H1 (cell line): Measurements from ENCODE around the gene CCR9. TPM values are rescaled to one million over a fixed set of nuclear protein-coding genes. Genes with fewer than 3 reads are reported as not detected.

ENCODE experiments used
- CTCF ChIA-PET: fragments of 300-600 bp; sonication (Branson Sonifier 250); formaldehyde crosslinking; loops from one replicate; lab custom pipeline; 2021; ENCODE audit not compliant: partially characterized antibody; lab: Charles Lee
- POLR2A ChIA-PET: fragments of 300-600 bp; sonication (Branson Sonifier 250); formaldehyde crosslinking; loops from one replicate; lab custom pipeline; 2021; ENCODE audit warnings: inconsistent platforms; ENCODE audit not compliant: partially characterized antibody; lab: Charles Lee
- DNase-seq, 2 experiments: peaks; one replicate each; pipeline versions ENCODE4 v3.0.0 to v3.0.0-alpha.2; 2010 to 2022; ENCODE audit warnings: low spot score in 2 of 2, low read depth in 1 of 2, mixed read lengths in 1 of 2
- FAIRE-seq: peaks from 2 replicates; lab custom pipeline; 2011; peaks lifted over from hg19 to GRCh38; lab: Jason Lieb, UNC
- H2AFZ ChIP-seq: 2 replicates; pipeline ENCODE4 v1.8.1; 2012; ENCODE audit warnings: low read length, inconsistent platforms
- H2AK5ac ChIP-seq: 2 replicates; pipeline ENCODE4 v1.6.1; 2013; ENCODE audit warnings: low read depth, low read length
- H2BK120ac ChIP-seq: replicated peaks from 2 replicates; pipeline ENCODE3; 2013; ENCODE audit warnings: low read depth, low read length, inconsistent platforms
- H2BK12ac ChIP-seq: 2 replicates; pipeline ENCODE4 v1.6.1; 2013; ENCODE audit warnings: low read depth, low read length
- H2BK15ac ChIP-seq: 2 replicates; pipeline ENCODE4 v1.6.1; 2013; ENCODE audit warnings: low read length
- H2BK20ac ChIP-seq: 2 replicates; pipeline ENCODE4 v1.6.1; 2013; ENCODE audit warnings: low read length
- H2BK5ac ChIP-seq: 2 replicates; pipeline ENCODE4 v1.6.1; 2013; ENCODE audit warnings: low read depth, low read length
- H3K14ac ChIP-seq: 2 replicates; pipeline ENCODE4 v1.6.1; 2013; ENCODE audit warnings: inconsistent platforms; ENCODE audit not compliant: insufficient read length
- H3K18ac ChIP-seq: 2 replicates; pipeline ENCODE4 v1.6.1; 2013; ENCODE audit warnings: low read length; ENCODE audit errors: extremely low read depth
- H3K23ac ChIP-seq: 2 replicates; pipeline ENCODE4 v1.6.1; 2013; ENCODE audit warnings: inconsistent platforms; ENCODE audit not compliant: insufficient read length
- H3K23me2 ChIP-seq: 2 replicates; pipeline ENCODE4 v1.6.1; 2013; ENCODE audit warnings: low read depth, low read length
- H3K27ac ChIP-seq: 2 replicates; pipeline ENCODE4 v1.6.1; 2011; ENCODE audit warnings: low read depth, low read length, inconsistent platforms
- H3K27me3 ChIP-seq, 4 experiments: replicated peaks in 1 of 4; 1 replicate in 1 of 4; 2 replicates in 3 of 4; pipeline versions ENCODE4 v1.6.1 to v1.8.1; 2011 to 2013; ENCODE audit warnings: low read length in 3 of 4, mild to moderate bottlenecking in 3 of 4, inconsistent platforms in 2 of 4, mixed read lengths in 2 of 4, moderate library complexity in 1 of 4; ENCODE audit not compliant: control insufficient read depth in 3 of 4, insufficient read depth in 3 of 4; ENCODE audit errors: extremely low read depth in 1 of 4
- H3K36me3 ChIP-seq, 4 experiments: 2 replicates each; pipeline versions ENCODE4 v1.6.1 to v1.8.1; 2011 to 2013; ENCODE audit warnings: mild to moderate bottlenecking in 4 of 4, low read length in 3 of 4, moderate library complexity in 2 of 4, control low read depth in 1 of 4, inconsistent platforms in 1 of 4; ENCODE audit not compliant: insufficient read depth in 4 of 4, control insufficient read depth in 2 of 4
- H3K4ac ChIP-seq: replicated peaks from 2 replicates; pipeline ENCODE3; 2013; ENCODE audit warnings: low read length, low read depth, mixed read lengths, inconsistent platforms; ENCODE audit not compliant: insufficient read length
- H3K4me1 ChIP-seq, 4 experiments: replicated peaks in 1 of 4; 1 replicate in 1 of 4; 2 replicates in 3 of 4; pipeline versions ENCODE4 v1.6.1 to v1.8.1; 2011 to 2013; ENCODE audit warnings: low read length in 3 of 4, inconsistent platforms in 2 of 4, mixed read lengths in 1 of 4; ENCODE audit not compliant: insufficient read depth in 4 of 4, control insufficient read depth in 3 of 4
- H3K4me2 ChIP-seq, 2 experiments: 2 replicates each; pipeline versions ENCODE4 v1.6.1 to v1.8.1; 2011 to 2013; ENCODE audit warnings: low read depth in 2 of 2, low read length in 2 of 2, control low read depth in 1 of 2, inconsistent platforms in 1 of 2, mild to moderate bottlenecking in 1 of 2; ENCODE audit not compliant: insufficient read depth in 1 of 2
- H3K4me3 ChIP-seq, 4 experiments: fragments of 200-600, 300-600 bp in 1 of 4; sonication (generic), shearing (Covaris generic), sonication (Bioruptor Twin) in 1 of 4; 2 replicates each; pipeline versions ENCODE4 v1.5.1 to v1.8.1; 2011 to 2016; ENCODE audit warnings: low read length in 4 of 4, low read depth in 3 of 4, control low read depth in 2 of 4, inconsistent platforms in 2 of 4, mild to moderate bottlenecking in 2 of 4, mixed read lengths in 1 of 4, moderate library complexity in 1 of 4; ENCODE audit not compliant: insufficient read depth in 2 of 4; ENCODE audit errors: extremely low read depth in 1 of 4
- H3K56ac ChIP-seq: replicated peaks from 2 replicates; pipeline ENCODE3; 2013; ENCODE audit warnings: low read depth, mild to moderate bottlenecking, mixed read lengths, low read length, inconsistent platforms; ENCODE audit not compliant: insufficient read length
- H3K79me1 ChIP-seq: 2 replicates; pipeline ENCODE4 v1.6.1; 2013; ENCODE audit warnings: low read depth, low read length, control low read depth
- H3K79me2 ChIP-seq, 2 experiments: 2 replicates each; pipeline versions ENCODE4 v1.6.1 to v1.8.1; 2012 to 2013; ENCODE audit warnings: low read length in 2 of 2, mild to moderate bottlenecking in 2 of 2, inconsistent platforms in 1 of 2; ENCODE audit not compliant: insufficient read depth in 2 of 2, control insufficient read depth in 1 of 2
- H3K9ac ChIP-seq, 4 experiments: replicated peaks in 1 of 4; 1 replicate in 1 of 4; 2 replicates in 3 of 4; pipeline versions ENCODE4 v1.6.1 to v1.8.1; 2011 to 2013; ENCODE audit warnings: low read depth in 3 of 4, low read length in 3 of 4, control low read depth in 2 of 4, mild to moderate bottlenecking in 2 of 4, moderate library complexity in 2 of 4, inconsistent platforms in 1 of 4; ENCODE audit errors: extremely low read depth in 1 of 4
- H3K9me3 ChIP-seq, 2 experiments: 2 replicates each; pipeline versions ENCODE4 v1.6.1 to v1.8.1; 2012 to 2013; ENCODE audit warnings: mild to moderate bottlenecking in 2 of 2, moderate library complexity in 2 of 2, control low read depth in 1 of 2, inconsistent platforms in 1 of 2, low read depth in 1 of 2, low read length in 1 of 2, mixed read lengths in 1 of 2; ENCODE audit not compliant: insufficient read depth in 2 of 2
- H4K20me1 ChIP-seq, 2 experiments: replicated peaks in 1 of 2; 2 replicates each; pipeline versions ENCODE3 to v1.8.1; 2011 to 2013; ENCODE audit warnings: inconsistent platforms in 2 of 2, low read length in 2 of 2, mild to moderate bottlenecking in 1 of 2; ENCODE audit not compliant: insufficient read depth in 2 of 2, control insufficient read depth in 1 of 2
- H4K5ac ChIP-seq: 2 replicates; pipeline ENCODE4 v1.6.1; 2013; ENCODE audit warnings: low read length, low read depth, mixed read lengths, inconsistent platforms; ENCODE audit not compliant: insufficient read length
- H4K8ac ChIP-seq: 2 replicates; pipeline ENCODE4 v1.8.0; 2013; ENCODE audit warnings: mild to moderate bottlenecking, moderate library complexity, low read length, inconsistent platforms; ENCODE audit not compliant: insufficient read depth; ENCODE audit errors: extremely low read depth
- H4K91ac ChIP-seq: replicated peaks from 2 replicates; pipeline ENCODE3; 2013; ENCODE audit warnings: low read length, mixed read lengths, inconsistent platforms; ENCODE audit not compliant: insufficient read length
- CREB1 ChIP-seq: IDR thresholded peaks from 2 replicates; pipeline ENCODE4 v1.6.1; 2012; ENCODE audit warnings: inconsistent platforms
- CTBP2 ChIP-seq: IDR thresholded peaks from 2 replicates; pipeline ENCODE4 v1.7.0; 2011; ENCODE audit warnings: borderline replicate concordance, mild to moderate bottlenecking, moderate library complexity, mixed read lengths, low read length; ENCODE audit not compliant: insufficient read depth, insufficient read length
- FOSL1 ChIP-seq: IDR thresholded peaks from 2 replicates; pipeline ENCODE4 v1.6.1; 2011; ENCODE audit warnings: mild to moderate bottlenecking, low read depth, low read length, moderate library complexity; ENCODE audit not compliant: insufficient read depth
- GTF2F1 ChIP-seq: IDR thresholded peaks from 2 replicates; pipeline ENCODE4 v1.6.1; 2012; ENCODE audit warnings: low read depth, low read length, improper control_type of control experiment, borderline replicate concordance
- KDM1A ChIP-seq: fragments of 200-600, 300-600 bp; sonication (generic); IDR thresholded peaks from 2 replicates; pipeline ENCODE4 v1.7.1; 2016; ENCODE audit warnings: mild to moderate bottlenecking, low read length, borderline replicate concordance
- RFX5 ChIP-seq: IDR thresholded peaks from 2 replicates; pipeline ENCODE4 v1.6.1; 2011; ENCODE audit warnings: low read depth, low read length, improper control_type of control experiment, borderline replicate concordance
- SP1 ChIP-seq: IDR thresholded peaks from 2 replicates; pipeline ENCODE4 v1.6.1; 2011; ENCODE audit warnings: low read depth, low read length
- SP2 ChIP-seq: IDR thresholded peaks from 2 replicates; pipeline ENCODE4 v1.6.1; 2012; ENCODE audit warnings: mild to moderate bottlenecking, low read length, inconsistent platforms
- ZNF274 ChIP-seq: IDR thresholded peaks from 2 replicates; pipeline ENCODE4 v1.7.0; 2012; ENCODE audit warnings: low read length, borderline replicate concordance; ENCODE audit errors: extremely low read depth
- WGBS, 2 experiments: shearing (Covaris generic) in 1 of 2; methylation state at CpG; one replicate each; pipeline versions ENCODE4 v1.1.6 to v1.1.7; 2013 to 2015; ENCODE audit warnings: low lambda C conversion rate in 2 of 2, mixed read lengths in 2 of 2, inconsistent platforms in 1 of 2, low coverage in 1 of 2, missing lambda C conversion rate in 1 of 2; ENCODE audit not compliant: insufficient replicate concordance in 2 of 2, insufficient coverage in 1 of 2, insufficient read length in 1 of 2; ENCODE audit errors: extremely low coverage in 1 of 2, missing lambda C conversion rate in 1 of 2; 5-methylcytosine and 5-hydroxymethylcytosine counted together
- polyA plus RNA-seq, 7 experiments: library from polyadenylated mRNA; depleted of rRNA in 3 of 7; stranded (reverse) in 5 of 7; unstranded in 2 of 7; fragments of >200 nt in 5 of 7; fragments of 200-250 nt in 2 of 7; gene quantifications; 1 replicate in 5 of 7; 2 replicates in 1 of 7; 4 replicates in 1 of 7; pipeline versions ENCODE4 v1.2.1 to v1.2.3, GENCODE V29; 2011 to 2013; ENCODE audit warnings: missing spikeins in 2 of 7, mixed read lengths in 2 of 7
- total RNA-seq: library from RNA; stranded (reverse); fragmentation: NEBNext Ultra II Directional; extraction: Animal tissue kit (Norgen Biotek cat#: 25700); gene quantifications from 2 replicates; pipeline ENCODE4 v1.2.1, GENCODE V29; 2021
- TF ChIP-seq, protein P1 (sequence below): IDR thresholded peaks from 2 replicates; pipeline ENCODE4 v1.6.1; 2011; ENCODE audit warnings: low read depth, mild to moderate bottlenecking, low read length; ENCODE audit not compliant: insufficient read depth

Gene CCR9
- total and polyA plus RNA-seq, 2 of the 8 experiments (the other 6 are each of a cell fraction or from before 2014, with no cell fraction given), result not detected

DNA sequence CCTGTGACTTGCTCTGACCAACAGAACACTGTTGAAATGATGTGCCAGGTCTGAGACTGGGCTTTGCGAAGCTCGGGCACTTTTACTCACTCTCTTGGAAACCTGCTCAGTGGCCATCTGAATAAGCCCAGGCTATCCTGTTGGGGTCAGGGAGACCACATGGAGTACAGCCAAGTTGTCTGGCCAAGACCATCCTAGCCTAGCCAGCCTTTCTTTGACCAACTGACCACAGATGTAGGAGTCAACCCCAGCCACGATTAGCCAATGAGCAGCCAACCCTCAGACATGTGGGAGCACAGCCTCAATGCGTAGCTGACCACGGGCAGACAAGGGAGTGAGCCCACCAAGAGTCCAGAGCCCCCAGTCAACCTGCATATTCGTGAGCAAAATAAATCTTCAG lies 26.1 kb downstream of the CCR9 start:
- Histone ChIP-seq H4K8ac (no peak overlapping the region), H3K23ac (no peak overlapping the region), H3K9ac (no peak overlapping the region), H3K4me3 (no peak overlapping the region), H3K9me3 (no peaks in the 10 kb centered on the region), H3K4me2 (no peak overlapping the region), H3K14ac (no peak overlapping the region), H2BK12ac (no peak overlapping the region), H4K5ac (no peak overlapping the region), H3K79me2 (no peaks in the 10 kb centered on the region), H2BK5ac (no peak overlapping the region), H3K27me3 (peaks cover 0 to 5% (median 0%) of the 10 kb centered on the region in 4 experiments; a peak in 3 of 7 replicates), H3K4ac (no peak overlapping the region), H2AK5ac (no peak overlapping the region), H2BK120ac (no peak overlapping the region), H3K56ac (no peak overlapping the region), H3K79me1 (no peaks in the 10 kb centered on the region), H2AFZ (no peak overlapping the region), H3K4me1 (no peaks in the 10 kb centered on the region; a peak in 1 of 7 replicates), H4K91ac (no peak overlapping the region), H4K20me1 (peaks cover 2% of the 10 kb centered on the region in 2 experiments), H3K27ac (no peak overlapping the region), H3K23me2 (no peaks in the 10 kb centered on the region), H2BK20ac (no peak overlapping the region), H3K36me3 (no peaks in the 10 kb centered on the region), H3K18ac (no peak overlapping the region), H2BK15ac (no peak overlapping the region)
- 88% methylated on average over 6 of the region's 6 CpGs; no CpG with 5 or more reads in 1 of the 2 experiments for WGBS, 2 experiments
- POLR2A ChIA-PET, result no interaction called here
- CTCF ChIA-PET, result interaction anchor here (0.9 to 1.2 kb wide), 2 partner anchors 18 to 20 kb away, joined by 3 read pairs; no protein-coding TSS in a partner anchor
- no peak for DNase-seq
- FAIRE-seq, result no peak
- no peak for TF ChIP-seq SP2
- TF ChIP-seq CTBP2, result no peak
- no peak for TF ChIP-seq SP1
- no peak for TF ChIP-seq KDM1A
- TF ChIP-seq, protein P1, sequence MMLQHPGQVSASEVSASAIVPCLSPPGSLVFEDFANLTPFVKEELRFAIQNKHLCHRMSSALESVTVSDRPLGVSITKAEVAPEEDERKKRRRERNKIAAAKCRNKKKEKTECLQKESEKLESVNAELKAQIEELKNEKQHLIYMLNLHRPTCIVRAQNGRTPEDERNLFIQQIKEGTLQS, result no peak
- TF ChIP-seq FOSL1, result no peak
- no peak for TF ChIP-seq GTF2F1
- no peak for TF ChIP-seq ZNF274
- TF ChIP-seq RFX5, result no peak
- no peak for TF ChIP-seq CREB1
